AG10803 (cell line): ENCODE data around the gene MZF1.

Experiments
- DNase-seq: peaks from one replicate; pipeline ENCODE4 v3.0.0; 2010; ENCODE audit warnings: low read depth
- H3K4me3 ChIP-seq: 2 replicates; pipeline ENCODE4 v1.5.1; 2011; ENCODE audit warnings: mild to moderate bottlenecking, low read length, control low read depth
- TF ChIP-seq, protein P1 (sequence below): conservative IDR thresholded peaks from 2 replicates; pipeline ENCODE4 v1.5.1; 2011; ENCODE audit warnings: mild to moderate bottlenecking, low read length, control low read depth, inconsistent platforms

Gene MZF1

DNA sequence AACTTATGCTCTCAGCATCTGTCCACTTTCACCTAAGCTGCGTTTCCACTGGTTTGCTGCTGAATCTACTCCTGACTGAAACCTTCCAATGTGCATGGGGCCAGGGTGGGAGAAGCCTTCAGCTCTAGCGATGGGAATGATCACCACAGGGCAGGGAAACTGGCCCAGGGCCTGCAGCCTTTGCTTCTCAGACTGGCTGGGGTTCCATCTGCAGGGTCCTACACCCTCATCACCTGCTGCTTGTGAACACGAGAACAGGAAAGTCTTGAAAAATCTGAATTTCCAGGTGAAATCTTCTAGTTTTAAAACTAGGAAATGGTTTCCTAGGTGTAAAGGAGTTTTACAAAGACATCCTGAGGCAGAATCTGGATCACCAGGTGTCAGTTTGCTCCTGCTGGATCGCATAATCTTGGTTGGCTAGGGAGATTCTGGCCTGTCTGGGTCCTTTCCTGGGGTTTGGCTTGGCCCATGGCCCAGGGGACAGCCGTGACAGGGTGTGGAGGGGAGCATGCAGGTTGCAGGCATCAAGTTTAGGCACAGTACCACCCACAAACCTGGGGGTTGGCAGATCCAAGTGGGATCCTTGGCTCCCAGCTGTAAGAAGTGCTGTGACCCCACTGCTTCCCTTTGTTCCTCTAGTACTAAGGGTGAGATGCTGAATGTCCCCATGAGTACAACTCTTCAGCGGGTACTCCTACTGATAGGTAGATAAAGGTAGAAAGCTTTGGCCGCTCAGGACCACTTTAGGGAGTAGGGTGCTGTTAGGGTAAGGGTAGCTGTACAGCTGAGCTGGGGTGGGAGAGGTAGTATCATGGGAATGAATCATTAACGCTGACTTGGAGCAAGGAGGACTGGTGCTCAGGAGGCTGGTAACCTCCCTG, 12.9 kb downstream of the MZF1 start:
- TF ChIP-seq, protein P1, sequence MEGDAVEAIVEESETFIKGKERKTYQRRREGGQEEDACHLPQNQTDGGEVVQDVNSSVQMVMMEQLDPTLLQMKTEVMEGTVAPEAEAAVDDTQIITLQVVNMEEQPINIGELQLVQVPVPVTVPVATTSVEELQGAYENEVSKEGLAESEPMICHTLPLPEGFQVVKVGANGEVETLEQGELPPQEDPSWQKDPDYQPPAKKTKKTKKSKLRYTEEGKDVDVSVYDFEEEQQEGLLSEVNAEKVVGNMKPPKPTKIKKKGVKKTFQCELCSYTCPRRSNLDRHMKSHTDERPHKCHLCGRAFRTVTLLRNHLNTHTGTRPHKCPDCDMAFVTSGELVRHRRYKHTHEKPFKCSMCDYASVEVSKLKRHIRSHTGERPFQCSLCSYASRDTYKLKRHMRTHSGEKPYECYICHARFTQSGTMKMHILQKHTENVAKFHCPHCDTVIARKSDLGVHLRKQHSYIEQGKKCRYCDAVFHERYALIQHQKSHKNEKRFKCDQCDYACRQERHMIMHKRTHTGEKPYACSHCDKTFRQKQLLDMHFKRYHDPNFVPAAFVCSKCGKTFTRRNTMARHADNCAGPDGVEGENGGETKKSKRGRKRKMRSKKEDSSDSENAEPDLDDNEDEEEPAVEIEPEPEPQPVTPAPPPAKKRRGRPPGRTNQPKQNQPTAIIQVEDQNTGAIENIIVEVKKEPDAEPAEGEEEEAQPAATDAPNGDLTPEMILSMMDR: no peak
- H3K4me3 ChIP-seq: peak overlapping the region; percentile 95
- no peak for DNase-seq

GRCh38 chr19:58559275-58560006, 13.7 kb downstream of the MZF1 start:
- H3K4me3 ChIP-seq: peak overlapping the region; percentile 95
- DNase-seq: peak; percentile 92
- TF ChIP-seq, protein P1: no peak

- DNase-seq: peak; percentile 98
- TF ChIP-seq, protein P1: no peak
- H3K4me3 ChIP-seq: peak overlapping the region; percentile 95
Measured at GRCh38 chr19:58558623-58559274, 14.4 kb downstream of the MZF1 start.

DNA sequence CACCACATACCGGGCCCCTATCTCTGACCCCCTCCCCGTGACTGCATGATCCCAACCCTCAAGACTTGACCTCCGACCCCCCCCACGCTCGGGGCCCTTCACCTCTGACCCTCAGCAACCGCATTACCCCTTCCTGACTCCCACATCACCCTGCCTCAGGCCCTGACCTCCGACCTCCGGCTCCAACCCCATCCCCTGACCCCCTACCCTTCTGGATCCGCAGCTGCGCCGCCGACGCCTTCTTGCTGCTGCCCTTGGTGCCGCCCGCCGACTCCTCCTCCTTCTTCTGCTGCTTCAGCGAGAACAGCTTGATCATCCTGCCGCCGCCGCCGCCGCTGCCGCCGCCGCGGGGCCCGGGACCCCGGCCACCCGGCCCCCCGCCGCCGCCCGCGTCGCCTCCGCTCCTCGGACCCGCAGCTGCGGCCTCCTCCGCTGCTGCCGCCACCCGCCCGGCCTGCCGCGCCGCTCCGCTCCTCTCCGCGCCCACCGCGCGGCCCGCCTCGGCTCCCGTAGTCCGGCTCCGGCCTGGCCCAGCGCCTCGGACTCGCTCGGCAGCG, 15.0 kb downstream of the MZF1 start, which contains the start of gene UBE2M:
UBE2M (minus strand) TSS at position 546 of the 557 bp plus-strand sequence; CDS start at position 316, 230 bp downstream.
- TF ChIP-seq, protein P1: no peak
- H3K4me3 ChIP-seq: peak within 1 kb of the TSS; percentile 95
- peak; percentile 51 for DNase-seq

DNA sequence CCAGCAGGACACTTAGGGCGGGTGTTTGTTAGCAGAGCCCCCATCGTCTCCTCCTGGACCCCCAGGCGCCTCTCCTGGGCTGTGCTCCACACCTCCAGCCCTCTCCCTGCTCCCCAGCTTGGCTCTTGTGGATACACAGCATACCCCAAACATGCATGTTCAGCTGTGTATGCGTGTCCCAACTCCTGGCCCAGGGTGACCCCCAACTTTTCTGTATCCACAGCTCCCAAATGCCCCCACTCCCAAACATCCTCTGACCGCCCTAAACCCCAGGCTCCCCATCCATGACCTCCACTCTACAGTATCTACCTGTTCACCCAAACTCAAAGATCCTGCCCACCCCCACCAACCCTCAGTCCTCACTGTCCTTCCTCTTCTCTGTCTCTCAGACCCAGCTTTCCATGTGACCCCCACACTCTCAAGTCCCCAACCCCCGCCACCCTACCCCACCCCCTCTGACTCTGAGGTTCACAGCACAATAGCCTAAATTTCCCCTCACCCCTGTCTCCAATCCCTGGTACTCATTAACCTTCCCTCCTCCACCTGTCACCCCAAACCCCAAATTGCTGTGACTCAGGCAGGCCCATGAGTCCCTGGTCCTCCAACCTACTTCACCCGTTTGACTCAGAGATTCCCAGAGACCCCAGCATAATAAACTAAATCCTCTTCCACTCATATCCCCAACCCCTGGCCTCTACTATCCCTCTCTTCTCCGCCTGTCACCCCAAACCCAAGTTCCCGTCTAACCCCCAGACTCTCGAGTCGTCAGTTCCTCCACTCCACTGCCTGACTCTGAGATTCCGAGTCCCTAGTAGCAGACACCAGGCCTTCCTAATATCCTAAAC, 15.7 kb downstream of the MZF1 start:
- no peak for DNase-seq
- peak overlapping the region; percentile 92 for H3K4me3 ChIP-seq
- TF ChIP-seq, protein P1: no peak

- no peak for DNase-seq
- peak overlapping the region; percentile 92 for H3K4me3 ChIP-seq
- TF ChIP-seq, protein P1: no peak
Measured at GRCh38 chr19:58556622-58557220, 16.4 kb downstream of the MZF1 start.
